H1 (cell line): ENCODE measurements around the gene FAM170B. TPM values are rescaled to one million over a fixed set of nuclear protein-coding genes. Genes with fewer than 3 reads are reported as not detected.
A peak's percentile ranks its signal among the peaks of the same experiment; 100 is the strongest.

Experiments
- CTCF ChIA-PET: fragments of 300-600 bp; sonication (Branson Sonifier 250); formaldehyde crosslinking; loops from one replicate; lab custom pipeline; 2021; ENCODE audit not compliant: partially characterized antibody; lab: Charles Lee
- POLR2A ChIA-PET: fragments of 300-600 bp; sonication (Branson Sonifier 250); formaldehyde crosslinking; loops from one replicate; lab custom pipeline; 2021; ENCODE audit warnings: inconsistent platforms; ENCODE audit not compliant: partially characterized antibody; lab: Charles Lee
- DNase-seq, 2 experiments: peaks; one replicate each; pipeline versions ENCODE4 v3.0.0 to v3.0.0-alpha.2; 2010 to 2022; ENCODE audit warnings: low spot score in 2 of 2, low read depth in 1 of 2, mixed read lengths in 1 of 2
- FAIRE-seq: peaks from 2 replicates; lab custom pipeline; 2011; peaks lifted over from hg19 to GRCh38; lab: Jason Lieb, UNC
- H2AFZ ChIP-seq: 2 replicates; pipeline ENCODE4 v1.8.1; 2012; ENCODE audit warnings: low read length, inconsistent platforms
- H2AK5ac ChIP-seq: 2 replicates; pipeline ENCODE4 v1.6.1; 2013; ENCODE audit warnings: low read depth, low read length
- H2BK120ac ChIP-seq: replicated peaks from 2 replicates; pipeline ENCODE3; 2013; ENCODE audit warnings: low read depth, low read length, inconsistent platforms
- H2BK12ac ChIP-seq: 2 replicates; pipeline ENCODE4 v1.6.1; 2013; ENCODE audit warnings: low read depth, low read length
- H2BK15ac ChIP-seq: 2 replicates; pipeline ENCODE4 v1.6.1; 2013; ENCODE audit warnings: low read length
- H2BK20ac ChIP-seq: 2 replicates; pipeline ENCODE4 v1.6.1; 2013; ENCODE audit warnings: low read length
- H2BK5ac ChIP-seq: 2 replicates; pipeline ENCODE4 v1.6.1; 2013; ENCODE audit warnings: low read depth, low read length
- H3K14ac ChIP-seq: 2 replicates; pipeline ENCODE4 v1.6.1; 2013; ENCODE audit warnings: inconsistent platforms; ENCODE audit not compliant: insufficient read length
- H3K18ac ChIP-seq: 2 replicates; pipeline ENCODE4 v1.6.1; 2013; ENCODE audit warnings: low read length; ENCODE audit errors: extremely low read depth
- H3K23ac ChIP-seq: 2 replicates; pipeline ENCODE4 v1.6.1; 2013; ENCODE audit warnings: inconsistent platforms; ENCODE audit not compliant: insufficient read length
- H3K23me2 ChIP-seq: 2 replicates; pipeline ENCODE4 v1.6.1; 2013; ENCODE audit warnings: low read depth, low read length
- H3K27ac ChIP-seq: 2 replicates; pipeline ENCODE4 v1.6.1; 2011; ENCODE audit warnings: low read depth, low read length, inconsistent platforms
- H3K27me3 ChIP-seq, 4 experiments: replicated peaks in 1 of 4; 1 replicate in 1 of 4; 2 replicates in 3 of 4; pipeline versions ENCODE4 v1.6.1 to v1.8.1; 2011 to 2013; ENCODE audit warnings: low read length in 3 of 4, mild to moderate bottlenecking in 3 of 4, inconsistent platforms in 2 of 4, mixed read lengths in 2 of 4, moderate library complexity in 1 of 4; ENCODE audit not compliant: control insufficient read depth in 3 of 4, insufficient read depth in 3 of 4; ENCODE audit errors: extremely low read depth in 1 of 4
- H3K36me3 ChIP-seq, 4 experiments: 2 replicates each; pipeline versions ENCODE4 v1.6.1 to v1.8.1; 2011 to 2013; ENCODE audit warnings: mild to moderate bottlenecking in 4 of 4, low read length in 3 of 4, moderate library complexity in 2 of 4, control low read depth in 1 of 4, inconsistent platforms in 1 of 4; ENCODE audit not compliant: insufficient read depth in 4 of 4, control insufficient read depth in 2 of 4
- H3K4ac ChIP-seq: replicated peaks from 2 replicates; pipeline ENCODE3; 2013; ENCODE audit warnings: low read length, low read depth, mixed read lengths, inconsistent platforms; ENCODE audit not compliant: insufficient read length
- H3K4me1 ChIP-seq, 4 experiments: replicated peaks in 1 of 4; 1 replicate in 1 of 4; 2 replicates in 3 of 4; pipeline versions ENCODE4 v1.6.1 to v1.8.1; 2011 to 2013; ENCODE audit warnings: low read length in 3 of 4, inconsistent platforms in 2 of 4, mixed read lengths in 1 of 4; ENCODE audit not compliant: insufficient read depth in 4 of 4, control insufficient read depth in 3 of 4
- H3K4me2 ChIP-seq, 2 experiments: 2 replicates each; pipeline versions ENCODE4 v1.6.1 to v1.8.1; 2011 to 2013; ENCODE audit warnings: low read depth in 2 of 2, low read length in 2 of 2, control low read depth in 1 of 2, inconsistent platforms in 1 of 2, mild to moderate bottlenecking in 1 of 2; ENCODE audit not compliant: insufficient read depth in 1 of 2
- H3K4me3 ChIP-seq, 4 experiments: fragments of 200-600, 300-600 bp in 1 of 4; sonication (generic), shearing (Covaris generic), sonication (Bioruptor Twin) in 1 of 4; 2 replicates each; pipeline versions ENCODE4 v1.5.1 to v1.8.1; 2011 to 2016; ENCODE audit warnings: low read length in 4 of 4, low read depth in 3 of 4, control low read depth in 2 of 4, inconsistent platforms in 2 of 4, mild to moderate bottlenecking in 2 of 4, mixed read lengths in 1 of 4, moderate library complexity in 1 of 4; ENCODE audit not compliant: insufficient read depth in 2 of 4; ENCODE audit errors: extremely low read depth in 1 of 4
- H3K56ac ChIP-seq: replicated peaks from 2 replicates; pipeline ENCODE3; 2013; ENCODE audit warnings: low read depth, mild to moderate bottlenecking, mixed read lengths, low read length, inconsistent platforms; ENCODE audit not compliant: insufficient read length
- H3K79me1 ChIP-seq: 2 replicates; pipeline ENCODE4 v1.6.1; 2013; ENCODE audit warnings: low read depth, low read length, control low read depth
- H3K79me2 ChIP-seq, 2 experiments: 2 replicates each; pipeline versions ENCODE4 v1.6.1 to v1.8.1; 2012 to 2013; ENCODE audit warnings: low read length in 2 of 2, mild to moderate bottlenecking in 2 of 2, inconsistent platforms in 1 of 2; ENCODE audit not compliant: insufficient read depth in 2 of 2, control insufficient read depth in 1 of 2
- H3K9ac ChIP-seq, 4 experiments: replicated peaks in 1 of 4; 1 replicate in 1 of 4; 2 replicates in 3 of 4; pipeline versions ENCODE4 v1.6.1 to v1.8.1; 2011 to 2013; ENCODE audit warnings: low read depth in 3 of 4, low read length in 3 of 4, control low read depth in 2 of 4, mild to moderate bottlenecking in 2 of 4, moderate library complexity in 2 of 4, inconsistent platforms in 1 of 4; ENCODE audit errors: extremely low read depth in 1 of 4
- H3K9me3 ChIP-seq, 2 experiments: 2 replicates each; pipeline versions ENCODE4 v1.6.1 to v1.8.1; 2012 to 2013; ENCODE audit warnings: mild to moderate bottlenecking in 2 of 2, moderate library complexity in 2 of 2, control low read depth in 1 of 2, inconsistent platforms in 1 of 2, low read depth in 1 of 2, low read length in 1 of 2, mixed read lengths in 1 of 2; ENCODE audit not compliant: insufficient read depth in 2 of 2
- H4K20me1 ChIP-seq, 2 experiments: replicated peaks in 1 of 2; 2 replicates each; pipeline versions ENCODE3 to v1.8.1; 2011 to 2013; ENCODE audit warnings: inconsistent platforms in 2 of 2, low read length in 2 of 2, mild to moderate bottlenecking in 1 of 2; ENCODE audit not compliant: insufficient read depth in 2 of 2, control insufficient read depth in 1 of 2
- H4K5ac ChIP-seq: 2 replicates; pipeline ENCODE4 v1.6.1; 2013; ENCODE audit warnings: low read length, low read depth, mixed read lengths, inconsistent platforms; ENCODE audit not compliant: insufficient read length
- H4K8ac ChIP-seq: 2 replicates; pipeline ENCODE4 v1.8.0; 2013; ENCODE audit warnings: mild to moderate bottlenecking, moderate library complexity, low read length, inconsistent platforms; ENCODE audit not compliant: insufficient read depth; ENCODE audit errors: extremely low read depth
- H4K91ac ChIP-seq: replicated peaks from 2 replicates; pipeline ENCODE3; 2013; ENCODE audit warnings: low read length, mixed read lengths, inconsistent platforms; ENCODE audit not compliant: insufficient read length
- SIX5 ChIP-seq: IDR thresholded peaks from 2 replicates; pipeline ENCODE4 v1.6.1; 2011; ENCODE audit warnings: mild to moderate bottlenecking, low read depth, low read length
- WGBS, 2 experiments: shearing (Covaris generic) in 1 of 2; methylation state at CpG; one replicate each; pipeline versions ENCODE4 v1.1.6 to v1.1.7; 2013 to 2015; ENCODE audit warnings: low lambda C conversion rate in 2 of 2, mixed read lengths in 2 of 2, inconsistent platforms in 1 of 2, low coverage in 1 of 2, missing lambda C conversion rate in 1 of 2; ENCODE audit not compliant: insufficient replicate concordance in 2 of 2, insufficient coverage in 1 of 2, insufficient read length in 1 of 2; ENCODE audit errors: extremely low coverage in 1 of 2, missing lambda C conversion rate in 1 of 2; 5-methylcytosine and 5-hydroxymethylcytosine counted together
- polyA plus RNA-seq, 7 experiments: library from polyadenylated mRNA; depleted of rRNA in 3 of 7; stranded (reverse) in 5 of 7; unstranded in 2 of 7; fragments of >200 nt in 5 of 7; fragments of 200-250 nt in 2 of 7; gene quantifications; 1 replicate in 5 of 7; 2 replicates in 1 of 7; 4 replicates in 1 of 7; pipeline versions ENCODE4 v1.2.1 to v1.2.3, GENCODE V29; 2011 to 2013; ENCODE audit warnings: missing spikeins in 2 of 7, mixed read lengths in 2 of 7
- total RNA-seq: library from RNA; stranded (reverse); fragmentation: NEBNext Ultra II Directional; extraction: Animal tissue kit (Norgen Biotek cat#: 25700); gene quantifications from 2 replicates; pipeline ENCODE4 v1.2.1, GENCODE V29; 2021

FAM170B gene
- total and polyA plus RNA-seq, 2 of the 8 experiments (the other 6 are each of a cell fraction or from before 2014, with no cell fraction given): not detected

GRCh38 chr10:49149881-49150280 is 16.1 kb upstream of the FAM170B start:
- Histone ChIP-seq H2AFZ (no peak overlapping the region), H4K8ac (no peak overlapping the region), H3K27me3 (no peaks in the 10 kb centered on the region), H3K4ac (no peak overlapping the region), H3K9me3 (peaks cover 0 to 4% of the 10 kb centered on the region in 2 experiments; a peak in 1 of 4 replicates), H4K5ac (no peak overlapping the region), H3K4me2 (no peak overlapping the region), H3K23ac (no peak overlapping the region), H2AK5ac (no peak overlapping the region), H2BK15ac (no peak overlapping the region), H3K14ac (no peak overlapping the region), H3K79me2 (no peaks in the 10 kb centered on the region), H3K36me3 (no peaks in the 10 kb centered on the region), H3K4me1 (no peaks in the 10 kb centered on the region), H3K9ac (no peak overlapping the region), H3K56ac (no peak overlapping the region), H3K4me3 (no peak overlapping the region), H2BK12ac (no peak overlapping the region), H4K20me1 (no peaks in the 10 kb centered on the region), H2BK120ac (no peak overlapping the region), H3K79me1 (no peaks in the 10 kb centered on the region), H2BK5ac (0 out of 2 replicates have a peak overlapping the region, but pooled peaks have one; percentile 31), H3K27ac (no peak overlapping the region), H3K23me2 (no peaks in the 10 kb centered on the region), H2BK20ac (no peak overlapping the region), H4K91ac (no peak overlapping the region), H3K18ac (no peak overlapping the region)
- FAIRE-seq: no peak
- DNase-seq: no peak
- CTCF ChIA-PET: interaction anchor here (0.6 to 2.0 kb wide), 3 partner anchors 10 to 37 kb away, joined by 3 to 11 read pairs (median 3); no protein-coding TSS in a partner anchor
- WGBS, 2 experiments: 86% methylated on average over 3 of the region's 3 CpGs; no CpG with 5 or more reads in 1 of the 2 experiments
- POLR2A ChIA-PET: no interaction called here
- TF ChIP-seq SIX5: no peak
